ENCODE measurements around the gene RAD51B. TPM values are rescaled to one million over a fixed set of nuclear protein-coding genes. Genes with fewer than 3 reads are reported as not detected.

Gene RAD51B
- total RNA-seq, 1 donor from 2014 or later = 28.5 TPM

DNA sequence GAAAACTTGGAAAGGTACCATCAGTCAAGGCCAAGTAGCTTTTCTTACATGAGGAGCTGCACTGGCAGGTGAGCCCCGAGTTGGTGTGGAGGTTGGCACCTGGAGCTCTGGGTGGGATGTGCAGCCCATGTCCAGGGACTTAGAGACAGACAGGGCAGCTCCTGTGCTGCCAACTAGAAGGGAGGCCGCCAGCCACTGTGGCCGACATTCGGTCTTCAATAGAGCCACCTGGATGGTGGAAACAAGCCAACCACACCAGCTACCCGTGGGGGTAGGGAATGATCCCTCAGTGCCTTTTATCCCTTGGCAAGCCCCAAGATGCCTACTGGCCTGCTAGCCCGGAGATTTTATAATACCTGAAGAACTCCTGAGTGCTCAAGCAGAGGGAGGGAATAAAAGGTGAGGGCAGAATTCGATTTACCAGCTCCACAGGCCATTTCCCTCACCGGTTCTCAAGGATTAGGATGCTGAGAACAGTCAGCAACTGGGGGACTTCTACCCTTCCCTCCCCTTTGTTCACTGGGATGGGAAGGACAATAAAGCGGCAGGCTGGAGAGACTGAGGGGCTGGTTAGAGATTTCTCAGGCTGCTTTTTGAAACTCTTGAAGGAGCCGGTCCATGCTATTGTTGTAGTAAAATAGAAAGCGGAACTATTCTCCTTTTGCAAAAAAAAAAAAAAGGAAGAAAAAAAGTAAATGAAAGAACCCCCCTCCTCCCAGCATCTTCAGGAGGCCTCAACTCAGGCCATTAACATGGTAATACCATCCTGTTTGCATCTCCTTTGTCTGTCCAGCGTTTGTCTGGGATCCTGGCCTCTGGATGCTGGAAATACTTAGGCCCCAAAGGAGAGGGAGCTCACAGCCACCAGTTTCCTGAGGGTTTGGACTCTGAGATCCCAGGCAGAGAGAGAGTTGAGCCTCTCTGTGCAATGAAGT is 651.7 kb downstream of the RAD51B start:
- peaks cover 19% of the 10 kb centered on the region for H3K4me1 ChIP-seq
- H3K27ac ChIP-seq = no peak overlapping the region

GRCh38 chr14:68471964-68472508 is 652.5 kb downstream of the RAD51B start:
- peak in 1 of 2 donors; percentile 84 for DNase-seq (ENCODE audit: extremely low spot score in 2 of 2)
- TF ChIP-seq POLR2AphosphoS5 (IDR thresholded peaks at IDR 0.05; ENCODE audit: insufficient read depth in 1 of 2, low read depth in 1 of 2) = no peak
- intact Hi-C loops (cut with DNase I) = no loop called here
- H3K4me3 ChIP-seq = no peak overlapping the region
- H3K27me3 ChIP-seq = no peaks in the 10 kb centered on the region
- peaks cover 23% of the 10 kb centered on the region for H3K4me1 ChIP-seq
- H3K36me3 ChIP-seq = no peaks in the 10 kb centered on the region
- no peak overlapping the region for H3K27ac ChIP-seq
- no peaks in the 10 kb centered on the region for H3K9me3 ChIP-seq

More for the DNA sequence above, 651.7 kb downstream of the RAD51B start:
- intact Hi-C loops (cut with DNase I) = no loop called here
- DNase-seq (ENCODE audit: extremely low spot score in 2 of 2) = peak in 1 of 2 donors; percentile 82
- no peaks in the 10 kb centered on the region for H3K9me3 ChIP-seq
- H3K27me3 ChIP-seq = no peaks in the 10 kb centered on the region
- no peak for TF ChIP-seq POLR2A (IDR thresholded peaks at IDR 0.05)
- TF ChIP-seq CTCF (IDR thresholded peaks at IDR 0.05) = no peak
- TF ChIP-seq POLR2AphosphoS5 (IDR thresholded peaks at IDR 0.05; ENCODE audit: insufficient read depth in 1 of 2, low read depth in 1 of 2) = no peak
- H3K36me3 ChIP-seq = no peaks in the 10 kb centered on the region
- H3K4me3 ChIP-seq = no peak overlapping the region

- Histone ChIP-seq H3K4me3 (no peak overlapping the region), H3K27ac (no peak overlapping the region), H3K27me3 (no peaks in the 10 kb centered on the region), H3K36me3 (no peaks in the 10 kb centered on the region), H3K4me1 (peaks cover 28% of the 10 kb centered on the region), H3K9me3 (no peaks in the 10 kb centered on the region)
- intact Hi-C loops (cut with DNase I) = no loop called here
- no peak for TF ChIP-seq CTCF (IDR thresholded peaks at IDR 0.05)
- TF ChIP-seq POLR2AphosphoS5 (IDR thresholded peaks at IDR 0.05; ENCODE audit: insufficient read depth in 1 of 2, low read depth in 1 of 2) = no peak
- no peak for TF ChIP-seq POLR2A (IDR thresholded peaks at IDR 0.05)
- peak in 1 of 2 donors; percentile 84 for DNase-seq (ENCODE audit: extremely low spot score in 2 of 2)
Observed at GRCh38 chr14:68473069-68473468, 653.5 kb downstream of the RAD51B start.

DNA sequence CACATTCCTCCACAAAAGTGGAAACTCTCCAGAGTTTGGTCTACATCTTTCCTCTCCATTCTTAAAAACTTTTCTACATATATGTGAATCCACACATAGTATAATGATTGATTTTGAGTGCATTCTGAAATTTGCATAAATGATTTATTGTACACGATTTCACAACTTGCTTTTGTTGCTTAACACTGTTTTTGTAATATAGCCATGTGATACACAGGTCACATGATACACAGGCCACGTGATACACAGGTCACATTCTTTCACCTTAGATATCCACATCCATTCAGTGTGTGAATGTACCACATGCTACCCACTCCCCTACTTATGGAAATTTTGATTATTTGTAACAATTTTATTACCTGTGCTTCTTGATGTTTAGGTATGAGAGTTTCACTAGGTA is 654.2 kb downstream of the RAD51B start:
- TF ChIP-seq POLR2AphosphoS5 (IDR thresholded peaks at IDR 0.05; ENCODE audit: insufficient read depth in 1 of 2, low read depth in 1 of 2) (no peak), CTCF (IDR thresholded peaks at IDR 0.05) (no peak), POLR2A (IDR thresholded peaks at IDR 0.05) (no peak)
- Histone ChIP-seq H3K27ac (no peak overlapping the region), H3K9me3 (no peaks in the 10 kb centered on the region), H3K36me3 (no peaks in the 10 kb centered on the region), H3K4me1 (peaks cover 26% of the 10 kb centered on the region), H3K27me3 (no peaks in the 10 kb centered on the region), H3K4me3 (no peak overlapping the region)
- DNase-seq (ENCODE audit: extremely low spot score in 2 of 2) = no peak
- intact Hi-C loops (cut with DNase I) = no loop called here

GRCh38 chr14:68474741-68475140 is 655.2 kb downstream of the RAD51B start:
- H3K27me3 ChIP-seq = no peaks in the 10 kb centered on the region
- intact Hi-C loops (cut with DNase I) = no loop called here
- no peak for TF ChIP-seq POLR2AphosphoS5 (IDR thresholded peaks at IDR 0.05; ENCODE audit: insufficient read depth in 1 of 2, low read depth in 1 of 2)
- TF ChIP-seq POLR2A (IDR thresholded peaks at IDR 0.05) = no peak
- no peak for TF ChIP-seq CTCF (IDR thresholded peaks at IDR 0.05)
- no peaks in the 10 kb centered on the region for H3K9me3 ChIP-seq
- no peak overlapping the region for H3K27ac ChIP-seq
- peaks cover 23% of the 10 kb centered on the region for H3K4me1 ChIP-seq
- H3K36me3 ChIP-seq = no peaks in the 10 kb centered on the region
- H3K4me3 ChIP-seq = no peak overlapping the region
- DNase-seq (ENCODE audit: extremely low spot score in 2 of 2) = peak in 1 of 2 donors; percentile 67

Data from vagina (tissue), 2 donors.